Activated CD8-positive, alpha-beta memory T cell treated with anti-CD3 and anti-CD28 coated beads, Interleukin-2, amount 10 ng/mL, durations not matched to agents 7 days and 5 days (primary cell): Measurements from ENCODE around the gene PEAR1. TPM values are rescaled to one million over a fixed set of nuclear protein-coding genes. Genes with fewer than 3 reads are reported as not detected.

Experiments used
- ATAC-seq: fragments of 150-1000 bp; cut with Tn5 transposase; one replicate; pipeline ENCODE4 v1.10.0; 2021; ENCODE audit warnings: moderate library complexity
- CTCF ChIA-PET: fragments of 350-600 bp; sonication (Branson Sonifier 250); formaldehyde crosslinking; loops from one replicate; lab custom pipeline; 2021; ENCODE audit warnings: antibody characterized with exemption; lab: Charles Lee
- DNase-seq: peaks from one replicate; pipeline ENCODE4 v3.0.0-alpha.2; 2020
- H3K27ac Mint-ChIP-seq: one replicate; pipeline ENCODE4 v1.8.0; 2021; ENCODE audit warnings: mild to moderate bottlenecking, mixed read lengths
- H3K27me3 Mint-ChIP-seq: one replicate; pipeline ENCODE4 v1.8.0; 2021; ENCODE audit warnings: mixed read lengths
- H3K36me3 Mint-ChIP-seq: one replicate; pipeline ENCODE4 v1.8.0; 2021; ENCODE audit warnings: mild to moderate bottlenecking, mixed read lengths
- H3K4me1 Mint-ChIP-seq: one replicate; pipeline ENCODE4 v1.8.0; 2021; ENCODE audit warnings: mixed read lengths
- H3K4me3 Mint-ChIP-seq: one replicate; pipeline ENCODE4 v1.8.0; 2021; ENCODE audit warnings: mild to moderate bottlenecking, moderate library complexity, mixed read lengths
- H3K9me3 Mint-ChIP-seq: one replicate; pipeline ENCODE4 v1.8.0; 2022; ENCODE audit warnings: low read depth, mixed read lengths
- total RNA-seq, 2 experiments: library from RNA; stranded (reverse); gene quantifications; one replicate each; pipeline ENCODE4 v1.2.3, GENCODE V29; 2021

The PEAR1 gene
- total RNA-seq, 2 experiments from 2014 or later, result not detected

DNA sequence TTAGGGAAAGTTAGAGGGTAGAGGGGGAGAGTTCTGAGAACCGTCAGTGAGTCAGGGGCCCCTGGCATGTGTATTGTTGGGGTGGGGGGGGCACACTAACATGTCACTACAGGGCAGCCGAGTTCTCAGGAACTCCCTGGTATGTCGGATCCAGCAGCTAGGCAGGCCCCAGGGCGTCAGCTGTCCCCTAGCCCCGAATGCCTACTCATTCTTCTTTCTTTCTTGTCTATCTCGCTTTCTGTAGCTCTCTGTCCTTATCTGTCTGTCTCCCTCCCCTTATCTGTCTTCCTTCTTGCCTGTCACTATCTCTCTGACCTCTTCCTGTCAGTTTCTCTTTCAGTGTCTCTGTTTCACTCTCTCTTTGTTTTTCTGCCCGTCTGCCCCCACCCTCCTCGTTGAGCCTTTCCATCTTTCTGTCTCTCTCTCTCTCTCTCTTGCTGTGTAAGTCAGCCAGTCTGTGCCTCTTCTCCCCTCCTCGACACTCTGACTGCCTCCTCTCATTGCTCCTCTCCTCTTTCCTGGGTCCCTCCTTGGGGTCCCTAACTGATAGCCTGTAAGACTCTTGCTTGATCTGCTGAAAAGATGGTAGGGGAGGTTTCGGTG lies 30.4 kb upstream of the PEAR1 start:
- CTCF ChIA-PET, result interaction anchor here (1.1 to 21.5 kb wide), 9 partner anchors 22 to 202 kb away, joined by 3 to 600 read pairs (median 83); partner anchors contain the start of genes ISG20L2, METTL25B, PEAR1 and SH2D2A
- ATAC-seq (peak; percentile 28), DNase-seq (peak; percentile 48)
- no peaks in the 10 kb centered on the region for H3K36me3 Mint-ChIP-seq
- peaks cover 27% of the 10 kb centered on the region for H3K27me3 Mint-ChIP-seq
- H3K9me3 Mint-ChIP-seq, result no peaks in the 10 kb centered on the region
- H3K4me3 Mint-ChIP-seq, result peak overlapping the region; percentile 48
- H3K4me1 Mint-ChIP-seq, result peaks cover 63% of the 10 kb centered on the region
- peak overlapping the region; percentile 63 for H3K27ac Mint-ChIP-seq

DNA sequence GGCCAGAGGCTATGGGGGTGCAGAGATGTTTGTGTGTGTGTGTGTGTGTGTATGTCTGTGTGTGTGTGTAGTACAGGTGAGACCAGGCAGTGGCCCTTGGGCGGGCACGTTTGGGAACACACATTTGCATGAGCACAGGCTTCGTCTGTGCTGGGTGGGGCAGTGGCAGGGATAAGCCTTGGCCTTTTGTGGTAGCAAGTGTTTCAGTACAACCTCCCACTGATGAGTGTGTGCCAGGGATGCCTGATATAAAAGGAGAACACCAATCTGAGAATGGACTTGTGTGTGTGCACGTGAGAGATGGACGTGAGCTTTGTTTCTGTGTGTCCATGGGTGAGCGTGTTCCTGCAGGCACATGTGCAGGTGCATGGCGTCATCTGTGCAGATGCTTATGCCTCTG lies 29.9 kb upstream of the PEAR1 start:
- Mint-ChIP-seq H3K27ac (peak overlapping the region; percentile 63), H3K4me1 (peaks cover 61% of the 10 kb centered on the region), H3K36me3 (no peaks in the 10 kb centered on the region), H3K4me3 (no peak overlapping the region), H3K9me3 (no peaks in the 10 kb centered on the region), H3K27me3 (peaks cover 24% of the 10 kb centered on the region)
- DNase-seq (no peak), ATAC-seq (no peak)
- CTCF ChIA-PET, result interaction anchor here (1.1 to 21.5 kb wide), 7 partner anchors 27 to 176 kb away, joined by 3 to 600 read pairs (median 105); partner anchors contain the start of genes ISG20L2, METTL25B, PEAR1 and SH2D2A

DNA sequence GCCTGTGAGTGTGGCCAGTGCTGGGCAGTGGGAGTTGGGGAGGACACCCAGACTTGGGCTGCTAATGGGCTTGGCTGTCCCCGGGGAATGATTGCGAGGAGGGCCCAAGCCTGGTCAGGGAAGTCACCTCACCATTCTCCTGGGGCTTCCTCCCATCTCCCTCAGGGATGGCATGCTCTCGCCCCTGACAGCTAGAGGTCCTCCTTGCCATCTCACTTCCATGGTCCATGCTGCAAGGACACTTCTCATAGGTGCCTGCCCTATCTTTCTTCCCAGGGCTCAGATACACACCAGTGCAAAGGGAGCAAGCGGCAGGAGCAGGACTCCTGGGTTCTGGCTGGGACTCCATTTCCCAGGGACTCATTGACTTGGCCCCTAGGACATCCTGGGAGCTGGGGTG lies 28.7 kb upstream of the PEAR1 start:
- no peak for ATAC-seq
- Mint-ChIP-seq H3K27ac (no peak overlapping the region), H3K27me3 (peaks cover 22% of the 10 kb centered on the region), H3K4me1 (peaks cover 55% of the 10 kb centered on the region), H3K9me3 (no peaks in the 10 kb centered on the region), H3K4me3 (no peak overlapping the region), H3K36me3 (no peaks in the 10 kb centered on the region)
- CTCF ChIA-PET, result interaction anchor here (0.7 to 21.5 kb wide), 8 partner anchors 26 to 177 kb away, joined by 3 to 600 read pairs (median 9); partner anchors contain the start of gene SH2D2A
- DNase-seq, result no peak

DNA sequence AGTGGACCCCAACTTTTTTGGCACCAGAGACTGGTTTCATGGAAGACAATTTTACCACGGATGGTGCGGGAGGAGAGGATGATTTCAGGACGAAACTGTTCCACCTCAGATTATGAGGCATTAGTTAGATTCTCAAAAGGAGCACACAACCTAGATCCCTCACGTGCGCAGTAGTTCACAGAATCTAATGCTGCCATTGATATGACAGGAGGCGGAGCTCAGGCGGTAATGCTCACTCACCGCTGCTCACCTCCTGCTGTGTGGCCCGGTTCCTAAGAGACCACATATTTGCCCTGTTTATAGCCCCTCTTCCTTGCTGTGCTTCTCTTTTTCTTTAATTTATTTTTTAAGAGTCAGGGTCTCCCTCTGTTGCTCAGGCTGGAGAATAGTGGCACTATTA lies 28.3 kb upstream of the PEAR1 start:
- Mint-ChIP-seq H3K4me1 (peaks cover 52% of the 10 kb centered on the region), H3K36me3 (no peaks in the 10 kb centered on the region), H3K27ac (no peak overlapping the region), H3K27me3 (peaks cover 19% of the 10 kb centered on the region), H3K9me3 (no peaks in the 10 kb centered on the region), H3K4me3 (no peak overlapping the region)
- DNase-seq (no peak), ATAC-seq (no peak)
- CTCF ChIA-PET, result interaction anchor here (0.7 to 21.5 kb wide), 7 partner anchors 26 to 178 kb away, joined by 3 to 600 read pairs (median 12); partner anchors contain the start of gene SH2D2A

DNA sequence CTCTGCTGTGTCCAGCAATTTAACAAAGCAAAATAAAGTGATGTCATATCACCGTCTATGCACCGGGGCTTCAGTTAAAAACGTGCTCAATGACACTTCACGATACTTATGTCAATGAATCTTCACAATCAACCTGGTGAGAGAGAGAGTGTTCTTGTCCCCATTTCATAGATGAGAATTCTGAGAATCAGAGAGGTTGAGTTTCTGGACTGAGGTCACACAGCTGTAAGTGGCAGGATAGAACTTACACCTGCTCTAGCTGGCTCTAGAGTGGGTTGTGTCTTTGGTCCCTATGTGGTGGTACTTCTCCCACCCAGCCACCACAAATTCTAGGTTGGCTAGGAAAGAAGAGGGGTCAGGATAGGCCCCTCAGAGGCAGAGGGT lies 27.7 kb upstream of the PEAR1 start:
- no peak for ATAC-seq
- Mint-ChIP-seq H3K4me1 (peaks cover 53% of the 10 kb centered on the region), H3K27me3 (peaks cover 21% of the 10 kb centered on the region), H3K4me3 (no peak overlapping the region), H3K9me3 (no peaks in the 10 kb centered on the region), H3K27ac (peak overlapping the region; percentile 34), H3K36me3 (no peaks in the 10 kb centered on the region)
- CTCF ChIA-PET, result interaction anchor here (0.7 to 21.5 kb wide), 7 partner anchors 24 to 177 kb away, joined by 3 to 600 read pairs (median 6); partner anchors contain the start of gene SH2D2A
- DNase-seq, result no peak

DNA sequence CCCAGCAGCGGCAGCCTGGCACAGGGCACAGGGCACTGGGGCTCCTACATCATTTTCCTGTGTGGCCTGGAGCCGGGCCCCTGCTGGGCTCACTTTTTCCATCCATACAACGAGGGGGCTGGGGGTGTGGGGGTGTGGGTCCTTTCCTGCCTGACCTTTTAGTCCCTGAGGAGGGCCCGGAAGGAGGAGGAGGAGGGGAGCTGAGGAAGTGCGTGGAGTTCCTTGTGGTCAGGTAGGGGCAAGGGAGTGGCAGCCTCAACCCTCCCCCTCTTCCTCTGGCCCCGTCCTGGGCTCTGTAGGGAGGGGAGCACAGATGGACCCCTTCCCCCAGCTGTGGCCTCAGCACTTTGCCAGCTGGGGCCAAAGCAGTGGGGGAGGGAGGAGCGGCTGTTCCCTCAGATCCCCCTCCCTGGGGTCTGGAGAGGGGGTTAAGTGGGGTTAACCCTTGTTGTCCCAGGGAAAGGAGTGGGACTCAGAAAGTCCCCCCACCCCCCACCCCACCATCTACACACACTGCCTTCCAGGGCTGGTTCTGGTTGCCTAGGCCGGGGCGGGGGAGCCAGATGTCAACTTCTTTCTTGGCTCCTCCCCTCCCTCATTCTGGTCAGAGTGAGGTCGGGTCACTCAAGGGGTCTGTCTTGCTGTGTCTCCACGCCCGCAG lies 27.1 kb upstream of the PEAR1 start:
- Mint-ChIP-seq H3K4me1 (peaks cover 54% of the 10 kb centered on the region), H3K27me3 (peaks cover 19% of the 10 kb centered on the region), H3K4me3 (no peak overlapping the region), H3K36me3 (no peaks in the 10 kb centered on the region), H3K9me3 (no peaks in the 10 kb centered on the region), H3K27ac (peak overlapping the region; percentile 34)
- DNase-seq (no peak), ATAC-seq (peak; percentile 32)
- CTCF ChIA-PET, result interaction anchor here (0.7 to 21.5 kb wide), 7 partner anchors 23 to 177 kb away, joined by 3 to 600 read pairs (median 6); partner anchors contain the start of gene SH2D2A

DNA sequence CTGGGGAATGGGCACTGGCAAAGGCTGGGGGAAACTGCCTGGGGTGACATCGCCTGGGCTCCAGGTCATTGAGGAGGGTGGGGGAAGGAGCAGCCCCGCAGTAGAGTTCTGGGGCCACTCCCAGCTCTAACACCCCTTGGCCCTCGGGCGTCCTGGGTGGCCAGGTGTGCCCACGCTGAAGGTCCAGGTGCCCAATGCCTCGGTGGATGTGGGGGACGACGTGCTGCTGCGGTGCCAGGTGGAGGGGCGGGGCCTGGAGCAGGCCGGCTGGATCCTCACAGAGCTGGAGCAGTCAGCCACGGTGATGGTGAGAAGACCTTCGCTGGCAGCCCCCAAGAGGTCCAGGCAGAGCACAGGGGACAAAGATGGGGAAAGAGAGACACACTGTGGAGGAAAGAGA lies 25.2 kb upstream of the PEAR1 start:
- ATAC-seq (no peak), DNase-seq (no peak)
- H3K36me3 Mint-ChIP-seq, result no peaks in the 10 kb centered on the region
- peaks cover 35% of the 10 kb centered on the region for H3K4me1 Mint-ChIP-seq
- no peaks in the 10 kb centered on the region for H3K9me3 Mint-ChIP-seq
- H3K27me3 Mint-ChIP-seq, result peaks cover 11% of the 10 kb centered on the region
- H3K27ac Mint-ChIP-seq, result no peak overlapping the region
- no peak overlapping the region for H3K4me3 Mint-ChIP-seq
- CTCF ChIA-PET, result interaction anchor here (0.8 to 21.5 kb wide), 5 partner anchors 8 to 178 kb away, joined by 3 to 600 read pairs (median 4); partner anchors contain the start of genes NTRK1 and SH2D2A

DNA sequence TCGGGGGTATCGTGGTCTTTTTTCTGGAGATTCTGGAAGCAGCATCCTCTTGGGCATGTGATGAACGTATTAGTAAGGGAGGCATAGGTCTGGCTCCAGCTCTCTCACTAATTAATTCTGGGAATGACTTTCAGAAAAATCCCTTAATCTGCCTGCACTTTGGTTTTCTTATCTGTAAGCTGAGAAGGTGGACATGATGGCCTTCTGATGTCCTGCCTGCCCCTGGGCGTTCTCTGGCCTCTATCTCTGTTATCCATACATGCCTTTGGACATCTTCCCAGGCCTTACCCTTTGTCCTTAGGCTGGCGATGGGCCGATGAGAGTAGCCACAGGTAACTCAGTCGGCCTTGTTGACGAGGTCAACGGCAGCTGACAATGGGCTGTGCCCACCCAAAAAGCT lies 24.1 kb upstream of the PEAR1 start:
- H3K36me3 Mint-ChIP-seq, result no peaks in the 10 kb centered on the region
- no peaks in the 10 kb centered on the region for H3K9me3 Mint-ChIP-seq
- peaks cover 11% of the 10 kb centered on the region for H3K27me3 Mint-ChIP-seq
- peaks cover 27% of the 10 kb centered on the region for H3K4me1 Mint-ChIP-seq
- CTCF ChIA-PET, result interaction anchor here (0.6 to 21.5 kb wide), 6 partner anchors 9 to 180 kb away, joined by 3 to 600 read pairs (median 4); partner anchors contain the start of genes NTRK1 and SH2D2A
- DNase-seq (no peak), ATAC-seq (no peak)
- H3K27ac Mint-ChIP-seq, result no peak overlapping the region
- no peak overlapping the region for H3K4me3 Mint-ChIP-seq

DNA sequence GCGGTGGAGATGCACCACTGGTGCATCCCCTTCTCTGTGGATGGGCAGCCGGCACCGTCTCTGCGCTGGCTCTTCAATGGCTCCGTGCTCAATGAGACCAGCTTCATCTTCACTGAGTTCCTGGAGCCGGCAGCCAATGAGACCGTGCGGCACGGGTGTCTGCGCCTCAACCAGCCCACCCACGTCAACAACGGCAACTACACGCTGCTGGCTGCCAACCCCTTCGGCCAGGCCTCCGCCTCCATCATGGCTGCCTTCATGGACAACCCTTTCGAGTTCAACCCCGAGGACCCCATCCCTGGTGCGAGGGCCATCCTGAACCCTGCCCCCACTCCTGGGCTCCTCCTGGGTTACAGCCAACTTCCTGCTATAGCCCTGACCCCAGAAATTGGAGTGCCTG lies 19.9 kb upstream of the PEAR1 start:
- CTCF ChIA-PET, result interaction anchor here (1.8 to 21.5 kb wide), 4 partner anchors 16 to 148 kb away, joined by 4 to 600 read pairs (median 10); partner anchors contain the start of genes PEAR1 and SH2D2A
- H3K4me1 Mint-ChIP-seq, result peaks cover 5% of the 10 kb centered on the region
- H3K27ac Mint-ChIP-seq, result no peak overlapping the region
- ATAC-seq, result no peak
- no peak for DNase-seq
- H3K9me3 Mint-ChIP-seq, result no peaks in the 10 kb centered on the region
- H3K27me3 Mint-ChIP-seq, result peaks cover 25% of the 10 kb centered on the region
- H3K36me3 Mint-ChIP-seq, result no peaks in the 10 kb centered on the region
- no peak overlapping the region for H3K4me3 Mint-ChIP-seq

DNA sequence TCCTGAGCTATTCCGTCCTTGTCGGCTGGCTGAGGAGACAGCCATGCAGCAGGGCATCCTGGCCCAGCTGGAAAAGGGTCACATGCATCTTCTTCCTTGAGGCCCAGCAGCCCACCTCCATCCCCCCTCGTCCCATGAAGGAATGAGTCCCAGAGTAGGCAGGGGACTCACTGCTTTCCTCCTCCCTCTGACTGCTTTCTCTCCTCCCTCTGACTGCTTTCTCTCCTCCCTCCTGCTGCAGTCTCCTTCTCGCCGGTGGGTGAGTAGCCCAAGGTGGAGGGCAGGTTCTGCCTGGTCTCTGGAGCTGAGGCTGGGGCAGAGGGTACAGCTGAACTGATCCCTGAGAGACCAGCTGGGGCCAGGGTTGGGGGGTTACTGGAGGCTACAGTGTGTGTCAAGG lies 19.4 kb upstream of the PEAR1 start:
- H3K4me3 Mint-ChIP-seq, result no peak overlapping the region
- no peaks in the 10 kb centered on the region for H3K9me3 Mint-ChIP-seq
- no peaks in the 10 kb centered on the region for H3K36me3 Mint-ChIP-seq
- H3K27ac Mint-ChIP-seq, result no peak overlapping the region
- H3K4me1 Mint-ChIP-seq, result peaks cover 5% of the 10 kb centered on the region
- ATAC-seq, result no peak
- CTCF ChIA-PET, result interaction anchor here (1.0 to 2.9 kb wide), 5 partner anchors 16 to 148 kb away, joined by 3 to 14 read pairs (median 4); partner anchors contain the start of gene PEAR1
- peaks cover 26% of the 10 kb centered on the region for H3K27me3 Mint-ChIP-seq
- no peak for DNase-seq

DNA sequence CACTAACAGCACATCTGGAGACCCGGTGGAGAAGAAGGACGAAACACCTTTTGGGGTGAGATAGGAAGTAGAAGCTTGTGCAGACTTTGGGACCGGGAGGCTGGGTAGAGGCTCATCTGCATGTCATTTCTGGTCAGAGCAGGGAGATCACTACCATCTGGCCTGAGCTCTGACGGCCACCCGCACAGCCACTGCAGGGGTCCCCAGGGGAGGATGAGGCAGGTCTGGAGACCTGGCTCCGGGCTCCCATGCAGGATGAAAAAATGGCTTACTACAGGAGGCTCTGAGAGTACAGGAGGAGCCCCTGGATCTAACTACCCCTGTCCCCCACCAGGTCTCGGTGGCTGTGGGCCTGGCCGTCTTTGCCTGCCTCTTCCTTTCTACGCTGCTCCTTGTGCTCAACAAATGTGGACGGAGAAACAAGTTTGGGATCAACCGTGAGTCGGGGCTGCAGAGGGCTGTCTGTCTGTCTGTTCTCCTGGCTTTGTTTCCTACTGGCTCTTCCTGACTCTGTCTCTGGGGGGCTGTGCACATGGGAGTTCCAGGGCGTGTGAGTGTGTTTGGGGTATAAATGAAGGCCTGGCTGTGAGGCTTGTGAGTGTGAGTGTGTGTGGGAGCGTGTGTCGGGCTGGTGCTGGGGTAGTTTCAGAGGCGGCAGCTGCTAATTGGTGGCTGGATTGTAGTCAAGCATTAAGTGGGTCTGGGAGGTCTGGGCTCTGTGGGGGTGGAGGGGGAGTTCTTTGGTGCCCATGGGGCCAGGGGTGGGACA lies 18.8 kb upstream of the PEAR1 start:
- Mint-ChIP-seq H3K4me3 (no peak overlapping the region), H3K4me1 (peaks cover 5% of the 10 kb centered on the region), H3K36me3 (no peaks in the 10 kb centered on the region), H3K27ac (no peak overlapping the region), H3K9me3 (no peaks in the 10 kb centered on the region), H3K27me3 (peaks cover 25% of the 10 kb centered on the region)
- ATAC-seq (no peak), DNase-seq (no peak)
- CTCF ChIA-PET, result interaction anchor here (1.0 to 2.9 kb wide), 4 partner anchors 15 to 149 kb away, joined by 3 to 14 read pairs (median 4); no protein-coding TSS in a partner anchor

DNA sequence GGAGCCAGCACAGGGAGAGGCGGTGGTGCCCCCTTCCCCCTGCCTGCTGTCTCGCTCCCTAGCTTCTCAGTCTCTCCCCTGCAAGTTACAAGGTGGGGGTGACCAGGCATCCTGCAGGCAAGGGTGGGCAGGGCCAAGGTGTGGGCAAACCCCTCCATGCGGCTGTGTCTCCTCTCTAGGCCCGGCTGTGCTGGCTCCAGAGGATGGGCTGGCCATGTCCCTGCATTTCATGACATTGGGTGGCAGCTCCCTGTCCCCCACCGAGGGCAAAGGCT lies 18.2 kb upstream of the PEAR1 start:
- no peaks in the 10 kb centered on the region for H3K9me3 Mint-ChIP-seq
- ATAC-seq (no peak), DNase-seq (no peak)
- H3K36me3 Mint-ChIP-seq, result no peaks in the 10 kb centered on the region
- no peak overlapping the region for H3K4me3 Mint-ChIP-seq
- peaks cover 29% of the 10 kb centered on the region for H3K27me3 Mint-ChIP-seq
- H3K27ac Mint-ChIP-seq, result no peak overlapping the region
- CTCF ChIA-PET, result interaction anchor here (1.0 to 1.4 kb wide), 2 partner anchors 23 to 36 kb away, joined by 3 to 4 read pairs; no protein-coding TSS in a partner anchor
- H3K4me1 Mint-ChIP-seq, result peaks cover 5% of the 10 kb centered on the region

DNA sequence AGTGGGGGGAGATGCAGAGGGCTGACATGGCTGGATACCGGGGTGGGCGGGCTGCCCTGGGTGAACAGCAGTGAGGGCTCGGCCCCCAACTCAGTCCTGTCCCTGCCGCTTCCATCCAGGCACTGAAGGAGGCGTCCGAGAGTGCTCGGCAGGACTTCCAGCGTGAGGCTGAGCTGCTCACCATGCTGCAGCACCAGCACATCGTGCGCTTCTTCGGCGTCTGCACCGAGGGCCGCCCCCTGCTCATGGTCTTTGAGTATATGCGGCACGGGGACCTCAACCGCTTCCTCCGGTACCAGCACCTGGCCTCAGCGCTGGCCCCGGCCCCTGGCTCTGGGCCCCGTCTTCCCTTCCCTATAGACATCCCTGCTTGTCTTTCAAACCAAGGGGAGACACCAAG lies 17.2 kb upstream of the PEAR1 start:
- ATAC-seq, result no peak
- Mint-ChIP-seq H3K9me3 (no peaks in the 10 kb centered on the region), H3K36me3 (no peaks in the 10 kb centered on the region), H3K4me1 (no peaks in the 10 kb centered on the region), H3K27ac (no peak overlapping the region), H3K4me3 (no peak overlapping the region), H3K27me3 (peaks cover 31% of the 10 kb centered on the region)
- no peak for DNase-seq
- CTCF ChIA-PET, result interaction anchor here (1.0 to 2.5 kb wide), 4 partner anchors 13 to 187 kb away, joined by 4 to 6 read pairs (median 5); partner anchors contain the start of gene NTRK1
